Measurements from ENCODE around the gene NTM. TPM values are rescaled to one million over a fixed set of nuclear protein-coding genes. Genes with fewer than 3 reads are reported as not detected.

NTM gene
- total RNA-seq, 1 experiment from 2014 or later, result 9.9 TPM

DNA sequence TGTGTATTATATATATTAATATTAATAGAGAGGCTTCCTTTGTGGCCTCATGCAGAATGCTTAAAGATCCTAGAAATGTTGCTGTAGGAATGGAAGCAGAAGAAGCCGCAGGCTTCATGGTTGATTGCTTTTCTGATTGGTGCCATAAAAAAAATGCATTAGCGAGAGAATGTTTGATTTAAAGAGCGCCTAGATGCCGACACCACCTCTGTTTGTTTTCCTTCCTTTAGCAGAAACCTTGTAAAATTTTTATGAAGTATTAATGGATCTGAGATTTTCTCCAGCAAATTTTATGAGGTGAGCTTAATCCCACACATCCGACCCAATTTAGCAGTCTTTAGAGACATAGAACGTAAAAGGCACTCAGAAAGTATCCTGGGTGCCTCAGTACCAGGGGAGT is 587.5 kb downstream of the NTM start:
- H3K23ac ChIP-seq (ENCODE audit: insufficient read length, low read depth, low read length), result no peak overlapping the region
- H4K20me1 ChIP-seq (ENCODE audit: control insufficient read depth, insufficient read depth, insufficient read length), result no peaks in the 10 kb centered on the region
- H3K27me3 Mint-ChIP-seq (ENCODE audit: low read depth), result no peaks in the 10 kb centered on the region
- no peak overlapping the region for H3K4me2 ChIP-seq (ENCODE audit: insufficient read depth, insufficient read length, low read length)
- no peaks in the 10 kb centered on the region; a peak in 1 of 5 replicates for H3K9me3 Mint-ChIP-seq
- no peak overlapping the region for H2AK5ac ChIP-seq (ENCODE audit: insufficient read length, low read length)
- H3K23me2 ChIP-seq (ENCODE audit: insufficient read length, low read depth, low read length, poor library complexity, severe bottlenecking), result no peaks in the 10 kb centered on the region
- H4K8ac ChIP-seq (replicated peaks; ENCODE audit: insufficient read length, low read depth, low read length), result no peak overlapping the region
- no peak overlapping the region for H2BK5ac ChIP-seq (ENCODE audit: insufficient read length, low read length)
- no peak overlapping the region for H4K5ac ChIP-seq (ENCODE audit: insufficient read length, low read depth, low read length)
- no peak overlapping the region for H2BK15ac ChIP-seq (ENCODE audit: low read depth, low read length)
- no peak overlapping the region for H2BK120ac ChIP-seq (ENCODE audit: low read depth, low read length, poor library complexity, severe bottlenecking)
- H3T11ph ChIP-seq (ENCODE audit: low read length), result no peak overlapping the region
- TF ChIP-seq, protein P1, sequence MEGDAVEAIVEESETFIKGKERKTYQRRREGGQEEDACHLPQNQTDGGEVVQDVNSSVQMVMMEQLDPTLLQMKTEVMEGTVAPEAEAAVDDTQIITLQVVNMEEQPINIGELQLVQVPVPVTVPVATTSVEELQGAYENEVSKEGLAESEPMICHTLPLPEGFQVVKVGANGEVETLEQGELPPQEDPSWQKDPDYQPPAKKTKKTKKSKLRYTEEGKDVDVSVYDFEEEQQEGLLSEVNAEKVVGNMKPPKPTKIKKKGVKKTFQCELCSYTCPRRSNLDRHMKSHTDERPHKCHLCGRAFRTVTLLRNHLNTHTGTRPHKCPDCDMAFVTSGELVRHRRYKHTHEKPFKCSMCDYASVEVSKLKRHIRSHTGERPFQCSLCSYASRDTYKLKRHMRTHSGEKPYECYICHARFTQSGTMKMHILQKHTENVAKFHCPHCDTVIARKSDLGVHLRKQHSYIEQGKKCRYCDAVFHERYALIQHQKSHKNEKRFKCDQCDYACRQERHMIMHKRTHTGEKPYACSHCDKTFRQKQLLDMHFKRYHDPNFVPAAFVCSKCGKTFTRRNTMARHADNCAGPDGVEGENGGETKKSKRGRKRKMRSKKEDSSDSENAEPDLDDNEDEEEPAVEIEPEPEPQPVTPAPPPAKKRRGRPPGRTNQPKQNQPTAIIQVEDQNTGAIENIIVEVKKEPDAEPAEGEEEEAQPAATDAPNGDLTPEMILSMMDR (conservative IDR thresholded peaks at IDR 0.05), result no peak
- H4K91ac ChIP-seq (ENCODE audit: insufficient read length, low read depth, low read length), result no peak overlapping the region
- no peaks in the 10 kb centered on the region for H3K27me3 ChIP-seq (ENCODE audit: insufficient read depth, low read length)
- no peak for DNase-seq
- no peak overlapping the region for H3K18ac ChIP-seq (ENCODE audit: insufficient read length, low read depth, low read length)
- no peak overlapping the region for H3K56ac ChIP-seq (ENCODE audit: insufficient read length, low read depth, low read length)
- no peak overlapping the region for H3K14ac ChIP-seq (ENCODE audit: insufficient read depth, low read length)
- no peak overlapping the region for H3K9ac ChIP-seq (ENCODE audit: extremely low read depth, insufficient read length, low read length)
- H3K4me1 Mint-ChIP-seq, result peaks cover 24 to 25% of the 10 kb centered on the region in 2 experiments
- no peak overlapping the region for H3K27ac ChIP-seq (ENCODE audit: insufficient read length, low read depth, low read length)
- no peak overlapping the region for H3K27ac Mint-ChIP-seq
- no peak overlapping the region for H2BK20ac ChIP-seq (ENCODE audit: low read depth, low read length, poor library complexity, severe bottlenecking)
- peaks cover 0 to 8% (median 7%) of the 10 kb centered on the region in 3 experiments; a peak in 4 of 7 replicates for H3K36me3 Mint-ChIP-seq (ENCODE audit: insufficient read depth in 1 of 3, low read depth in 3 of 3)
- no peaks in the 10 kb centered on the region for H3K9me3 ChIP-seq (ENCODE audit: control insufficient read depth, low read depth, low read length)
- no peak overlapping the region for H3K4me3 Mint-ChIP-seq
- H2BK12ac ChIP-seq (ENCODE audit: insufficient read length, low read depth, low read length), result no peak overlapping the region
- H3K4ac ChIP-seq (ENCODE audit: low read depth, low read length), result no peak overlapping the region
- no peaks in the 10 kb centered on the region for H3K79me1 ChIP-seq (ENCODE audit: insufficient read depth, low read depth, low read length, poor library complexity, severe bottlenecking)
- no peaks in the 10 kb centered on the region for H3K79me2 ChIP-seq (ENCODE audit: insufficient read depth, low read length)
- no peaks in the 10 kb centered on the region; the same call in 1 of the 2 replicates for H3K4me1 ChIP-seq (ENCODE audit: insufficient read depth, low read length)
- no CpG with 5 or more reads among the region's 6 CpGs for WGBS (ENCODE audit: extremely low coverage, insufficient read length, low lambda C conversion rate)
- H2AFZ ChIP-seq (ENCODE audit: low read length), result no peak overlapping the region
